Uterus (tissue), 2 donors: ENCODE results near the gene MET.

Source experiments
- POLR2A ChIP-seq, 2 donors: fragments of 450-650 bp; IDR thresholded peaks; one replicate each; pipeline ENCODE4 v1.6.1; 2016; ENCODE audit warnings: antibody characterized with exemption in 2 of 2, mild to moderate bottlenecking in 1 of 2, moderate library complexity in 1 of 2
- TF ChIP-seq, protein P1 (sequence below), 4 experiments: fragments of 200-600 bp in 2 of 4; fragments of 450-650 bp in 2 of 4; sonication (generic) in 2 of 4; IDR thresholded peaks; one replicate each; pipeline ENCODE4 v1.5.1; 2016 to 2019; ENCODE audit warnings: antibody characterized with exemption in 4 of 4, mild to moderate bottlenecking in 2 of 4, moderate library complexity in 1 of 4

DNA sequence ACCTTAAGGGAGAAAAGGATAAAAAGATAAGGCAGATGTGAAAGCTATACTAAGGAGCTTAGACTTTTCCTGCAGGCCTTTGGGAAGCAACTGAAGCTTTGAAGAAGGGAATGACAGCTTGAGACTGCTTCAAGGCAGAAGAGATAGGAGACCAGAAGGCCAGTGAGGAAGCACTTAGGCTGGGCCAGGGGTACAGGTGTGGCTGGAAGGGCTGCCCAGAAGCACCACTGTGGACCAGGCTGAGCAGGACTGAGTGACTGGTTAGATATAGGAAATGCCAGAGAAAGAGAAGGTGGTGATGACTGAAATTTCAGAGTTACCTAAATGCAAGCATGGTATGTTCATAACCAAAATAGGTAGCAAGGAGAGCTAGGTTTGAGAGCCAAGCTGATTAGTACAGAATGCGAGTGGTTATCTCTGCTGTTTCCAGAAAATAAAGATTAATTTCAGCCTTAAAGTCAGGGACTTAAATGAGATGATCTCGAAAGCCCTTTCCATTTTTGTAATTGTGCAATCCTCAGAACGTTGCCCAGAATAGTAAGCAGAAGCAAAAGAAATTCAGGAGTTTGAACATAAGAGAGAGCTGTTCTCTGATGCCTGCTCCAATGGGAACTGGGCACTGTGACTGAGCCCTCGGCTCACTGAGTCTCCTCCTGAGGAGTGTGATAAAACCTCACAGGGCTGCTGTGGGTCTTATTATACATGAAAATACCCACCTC is 54.9 kb downstream of the MET start:
- TF ChIP-seq, protein P1, sequence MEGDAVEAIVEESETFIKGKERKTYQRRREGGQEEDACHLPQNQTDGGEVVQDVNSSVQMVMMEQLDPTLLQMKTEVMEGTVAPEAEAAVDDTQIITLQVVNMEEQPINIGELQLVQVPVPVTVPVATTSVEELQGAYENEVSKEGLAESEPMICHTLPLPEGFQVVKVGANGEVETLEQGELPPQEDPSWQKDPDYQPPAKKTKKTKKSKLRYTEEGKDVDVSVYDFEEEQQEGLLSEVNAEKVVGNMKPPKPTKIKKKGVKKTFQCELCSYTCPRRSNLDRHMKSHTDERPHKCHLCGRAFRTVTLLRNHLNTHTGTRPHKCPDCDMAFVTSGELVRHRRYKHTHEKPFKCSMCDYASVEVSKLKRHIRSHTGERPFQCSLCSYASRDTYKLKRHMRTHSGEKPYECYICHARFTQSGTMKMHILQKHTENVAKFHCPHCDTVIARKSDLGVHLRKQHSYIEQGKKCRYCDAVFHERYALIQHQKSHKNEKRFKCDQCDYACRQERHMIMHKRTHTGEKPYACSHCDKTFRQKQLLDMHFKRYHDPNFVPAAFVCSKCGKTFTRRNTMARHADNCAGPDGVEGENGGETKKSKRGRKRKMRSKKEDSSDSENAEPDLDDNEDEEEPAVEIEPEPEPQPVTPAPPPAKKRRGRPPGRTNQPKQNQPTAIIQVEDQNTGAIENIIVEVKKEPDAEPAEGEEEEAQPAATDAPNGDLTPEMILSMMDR (IDR thresholded peaks at IDR 0.05) = no peak
- TF ChIP-seq POLR2A (IDR thresholded peaks at IDR 0.05) = no peak
